A549 treated with AZD9567 at 1 μM for 4 hours (cell line): ENCODE data around the gene TBX19. TPM values are rescaled to one million over a fixed set of nuclear protein-coding genes. Genes with fewer than 3 reads are reported as not detected.

Source experiments
- total RNA-seq: library from RNA; stranded (reverse); fragments of 200-300 nt; extraction: Qiagen RNA extraction; gene quantifications from 5 replicates; pipeline ENCODE4 v1.2.3, GENCODE V29; 2022; ENCODE audit not compliant: insufficient read depth

TBX19 gene
- 0.65 to 0.80 TPM (median 0.69 TPM) in 4 of 5 replicates, not detected in the other for total RNA-seq

GRCh38 chr1:168280296-168280927 is at the start of gene TBX19:
Gene TBX19, plus strand, starts transcription at chr1:168280877. Its CDS starts 214 bp downstream, at chr1:168281091.

Other genes starting within 250 kb of the TBX19 start
- gene GPR161, start 143.9 kb upstream of the TBX19 start, total RNA-seq, result 9.5 to 16.5 TPM (median 16.1 TPM) in 5 replicates
- 32.3 to 38.2 TPM (median 35.5 TPM) in 5 replicates for gene TIPRL, start 101.9 kb upstream of the TBX19 start, total RNA-seq
- 11.0 to 16.2 TPM (median 11.8 TPM) in 5 replicates for gene SFT2D2, start 54.9 kb upstream of the TBX19 start, total RNA-seq